Activated CD8-positive, alpha-beta memory T cell treated with anti-CD3 and anti-CD28 coated beads for 36 hours (primary cell): ENCODE measurements around the gene FRMD4A. TPM values are rescaled to one million over a fixed set of nuclear protein-coding genes. Genes with fewer than 3 reads are reported as not detected.

ENCODE experiments used
- CTCF ChIA-PET: fragments of 350-600 bp; sonication (Branson Sonifier 250); formaldehyde crosslinking; loops from one replicate; lab custom pipeline; 2021; ENCODE audit warnings: antibody characterized with exemption; lab: Charles Lee
- POLR2A ChIA-PET: fragments of 350-600 bp; sonication (Branson Sonifier 250); formaldehyde crosslinking; loops from one replicate; lab custom pipeline; 2021; ENCODE audit warnings: antibody characterized with exemption; lab: Charles Lee
- total RNA-seq, 2 experiments: library from RNA; stranded (reverse); gene quantifications; one replicate each; pipeline ENCODE4 v1.2.3, GENCODE V29; 2021

Gene FRMD4A
- 1 to 10 TPM; 4.7 to 5.2 TPM for total RNA-seq

GRCh38 chr10:14330388-14331061 lies at the start of gene FRMD4A:
Gene FRMD4A (minus strand): TSS chr10:14330924.
- CTCF ChIA-PET, result no interaction called here
- POLR2A ChIA-PET, result no interaction called here

DNA sequence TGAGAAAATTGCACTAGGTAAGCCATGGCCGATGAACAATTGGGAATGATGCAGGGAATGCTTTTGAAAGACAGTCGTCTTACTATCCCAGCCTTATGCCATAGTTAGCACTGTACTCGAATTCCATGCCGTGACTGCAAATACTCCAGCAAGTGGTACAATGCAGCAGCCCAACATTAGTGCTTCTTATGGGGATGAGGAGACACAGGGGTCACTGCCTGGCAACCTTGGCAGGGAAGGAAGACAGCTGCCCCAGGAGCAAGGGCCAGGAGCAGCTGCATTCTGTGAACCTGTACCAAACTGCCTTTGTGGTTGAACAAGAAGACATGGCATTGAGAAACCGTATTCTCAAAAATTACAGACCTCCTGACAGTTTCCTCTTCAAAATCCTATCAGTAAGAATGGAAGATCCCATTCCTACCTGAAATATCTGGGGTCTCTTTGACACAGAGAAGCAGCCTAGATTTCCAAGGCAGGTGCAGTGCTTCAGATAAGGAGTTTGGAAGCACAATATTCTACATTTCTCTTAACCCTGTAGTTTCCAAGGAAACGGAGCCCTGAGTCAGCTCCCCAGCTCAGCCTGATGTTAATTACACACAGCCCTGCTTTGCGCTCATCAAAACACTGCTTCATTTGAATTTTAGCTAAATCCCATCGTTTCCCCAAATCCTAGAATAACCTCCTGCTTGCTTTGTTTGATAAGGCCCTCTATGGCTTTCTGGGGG lies 49.0 kb upstream of the FRMD4A start:
- POLR2A ChIA-PET, result no interaction called here
- CTCF ChIA-PET, result no interaction called here

GRCh38 chr10:14378387-14378960 lies 47.8 kb upstream of the FRMD4A start:
- CTCF ChIA-PET, result interaction anchor here (0.5 kb wide), 1 partner anchor 58 kb away, joined by 4 read pairs; no protein-coding TSS in a partner anchor
- POLR2A ChIA-PET, result no interaction called here

- ChIA-PET CTCF (interaction anchor here (0.5 kb wide), 1 partner anchor 58 kb away, joined by 4 read pairs; no protein-coding TSS in a partner anchor), POLR2A (no interaction called here)
Observed at GRCh38 chr10:14377591-14378175, 47.0 kb upstream of the FRMD4A start.

DNA sequence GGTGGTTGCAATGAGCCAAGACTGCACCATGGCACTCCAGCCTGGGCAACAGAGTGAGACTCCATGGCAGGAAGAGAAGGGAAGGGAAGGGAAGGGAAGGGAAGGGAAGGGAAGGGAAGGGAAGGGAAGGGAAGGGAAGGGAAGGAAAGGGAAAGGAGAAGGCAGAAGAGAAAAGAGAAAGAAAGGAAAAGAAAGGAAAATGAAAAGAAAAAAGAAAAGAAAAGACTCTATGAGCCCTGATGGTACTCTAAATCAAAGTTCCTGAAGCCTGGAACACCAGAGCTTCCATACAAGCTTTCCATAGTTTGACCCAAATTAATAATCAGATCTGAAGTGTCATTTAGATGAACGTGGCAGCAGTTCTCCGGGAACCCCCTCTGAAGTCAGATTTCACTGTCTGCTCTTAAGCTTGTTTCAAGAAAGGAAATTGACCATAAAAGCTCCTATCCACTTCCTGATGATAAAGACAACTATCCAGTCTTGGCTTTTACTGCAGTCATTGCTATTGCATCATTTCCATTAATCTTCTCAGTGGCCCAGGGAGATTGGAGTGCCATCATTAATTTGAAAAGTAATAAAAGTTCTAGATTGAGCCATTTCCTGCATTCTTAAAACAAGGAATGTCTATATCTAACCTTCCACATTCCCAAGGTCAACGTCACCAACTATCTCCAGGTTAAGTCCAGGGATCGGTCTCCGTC lies 44.2 kb upstream of the FRMD4A start:
- POLR2A ChIA-PET, result no interaction called here
- CTCF ChIA-PET, result no interaction called here

- ChIA-PET CTCF (no interaction called here), POLR2A (no interaction called here)
Observed at GRCh38 chr10:14372606-14373005, 41.9 kb upstream of the FRMD4A start.

DNA sequence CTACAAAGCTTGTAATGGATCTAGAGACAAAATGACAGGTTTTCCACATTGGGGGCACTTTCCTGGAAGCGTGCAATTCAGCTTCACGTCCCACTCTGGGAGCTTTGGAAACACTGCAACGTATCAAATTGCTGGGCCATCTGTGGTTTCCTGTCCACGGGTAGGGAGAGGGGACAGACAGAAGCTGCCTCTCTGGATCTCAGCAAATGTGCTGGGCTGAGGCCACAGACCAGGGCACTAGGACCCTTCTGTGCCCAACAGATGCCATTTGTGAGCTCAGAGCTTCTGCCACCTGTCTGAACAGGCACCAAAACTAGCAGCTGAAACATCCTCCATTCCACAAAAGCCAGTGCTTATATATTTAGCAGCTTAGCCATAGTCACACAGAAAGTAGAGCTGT lies 40.9 kb upstream of the FRMD4A start:
- CTCF ChIA-PET, result no interaction called here
- POLR2A ChIA-PET, result no interaction called here

GRCh38 chr10:14370894-14371293 lies 40.2 kb upstream of the FRMD4A start:
- POLR2A ChIA-PET, result no interaction called here
- CTCF ChIA-PET, result no interaction called here

DNA sequence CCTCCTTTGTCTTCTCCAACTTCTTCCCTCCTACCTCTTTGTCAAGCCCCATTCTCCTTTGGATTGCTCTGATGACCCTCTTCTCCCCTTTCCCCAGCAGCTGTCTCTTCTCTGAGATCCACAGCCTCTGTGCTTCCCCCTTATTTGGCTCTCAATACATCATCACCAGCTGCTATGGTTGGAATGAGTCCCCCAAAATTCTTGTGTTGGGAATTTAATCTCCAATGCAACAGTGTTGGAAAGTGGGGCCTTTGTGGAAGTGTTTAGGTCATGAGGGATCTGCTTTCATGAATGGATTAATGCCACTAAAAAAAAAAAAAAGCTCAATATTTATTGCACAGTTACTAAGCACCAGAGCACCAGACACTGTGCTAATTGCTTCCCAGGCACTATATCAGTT lies 39.2 kb upstream of the FRMD4A start:
- ChIA-PET POLR2A (no interaction called here), CTCF (no interaction called here)

DNA sequence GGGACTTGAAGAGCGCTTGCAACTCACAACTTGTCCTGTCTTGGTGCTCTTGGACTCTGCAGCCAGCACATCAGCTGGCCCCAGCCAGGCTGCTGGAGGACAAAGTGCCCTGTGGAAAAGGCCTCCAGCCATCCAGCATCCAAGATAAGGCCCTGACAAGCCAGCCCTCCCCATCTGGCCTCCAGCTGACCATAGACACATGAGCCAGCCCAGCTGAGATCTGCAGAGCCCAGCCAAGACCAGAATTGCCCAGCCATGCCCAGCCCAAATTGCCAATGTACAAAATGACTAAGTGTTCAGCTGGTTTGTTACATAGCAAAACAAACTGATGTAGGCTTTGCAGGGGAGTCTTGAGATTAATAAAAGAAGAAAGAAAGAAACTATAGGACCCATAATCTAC lies 36.0 kb upstream of the FRMD4A start:
- POLR2A ChIA-PET, result no interaction called here
- CTCF ChIA-PET, result interaction anchor here (0.9 kb wide), 1 partner anchor 30 kb away, joined by 3 read pairs; no protein-coding TSS in a partner anchor

- CTCF ChIA-PET, result interaction anchor here (0.7 kb wide), 1 partner anchor 41 kb away, joined by 3 read pairs; no protein-coding TSS in a partner anchor
- POLR2A ChIA-PET, result no interaction called here
Observed at GRCh38 chr10:14365266-14365665, 34.5 kb upstream of the FRMD4A start.

GRCh38 chr10:14362104-14362503 lies 31.4 kb upstream of the FRMD4A start:
- POLR2A ChIA-PET, result no interaction called here

DNA sequence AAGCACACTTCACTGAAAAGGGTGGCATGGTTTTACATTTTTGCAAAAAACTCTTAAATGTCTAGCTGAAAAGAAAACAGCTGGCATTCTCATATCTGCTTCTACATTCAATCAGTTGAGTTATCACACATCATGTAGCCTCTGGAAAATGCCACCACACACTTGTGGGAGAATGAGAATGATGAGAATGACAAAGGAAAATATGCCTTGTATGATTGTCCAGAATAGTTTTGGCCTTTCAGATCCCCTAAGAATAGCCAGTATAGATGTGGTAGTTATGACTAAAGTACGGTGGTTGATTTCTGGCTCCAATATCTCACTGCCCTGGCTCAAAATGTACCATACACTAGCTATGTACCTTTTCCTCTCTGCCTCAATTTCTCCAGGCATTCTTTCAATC lies 30.2 kb upstream of the FRMD4A start:
- ChIA-PET POLR2A (no interaction called here), CTCF (no interaction called here)

More at GRCh38 chr10:14362104-14362503, 31.4 kb upstream of the FRMD4A start:
- CTCF ChIA-PET, result interaction anchor here (0.6 kb wide), 1 partner anchor 670 kb away, joined by 3 read pairs; no protein-coding TSS in a partner anchor

DNA sequence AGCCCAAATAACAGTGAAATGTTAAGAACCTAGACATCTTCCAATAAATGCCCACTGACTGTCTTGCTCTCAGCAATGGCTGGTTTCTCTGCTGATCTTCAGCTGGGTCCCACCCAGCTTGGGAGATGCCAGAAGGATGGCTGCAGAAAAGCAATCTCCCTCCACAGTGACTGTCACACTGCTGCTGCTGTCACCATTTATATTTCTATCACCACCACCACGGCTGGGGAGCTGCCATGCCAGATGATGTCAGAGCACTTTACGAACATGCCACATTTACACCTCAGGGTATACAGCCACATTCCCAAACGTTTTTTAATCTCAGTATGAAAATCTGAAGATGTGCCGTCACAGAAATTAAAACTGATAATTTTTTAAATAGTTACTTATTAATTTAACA lies 29.8 kb upstream of the FRMD4A start:
- CTCF ChIA-PET, result no interaction called here
- POLR2A ChIA-PET, result no interaction called here

DNA sequence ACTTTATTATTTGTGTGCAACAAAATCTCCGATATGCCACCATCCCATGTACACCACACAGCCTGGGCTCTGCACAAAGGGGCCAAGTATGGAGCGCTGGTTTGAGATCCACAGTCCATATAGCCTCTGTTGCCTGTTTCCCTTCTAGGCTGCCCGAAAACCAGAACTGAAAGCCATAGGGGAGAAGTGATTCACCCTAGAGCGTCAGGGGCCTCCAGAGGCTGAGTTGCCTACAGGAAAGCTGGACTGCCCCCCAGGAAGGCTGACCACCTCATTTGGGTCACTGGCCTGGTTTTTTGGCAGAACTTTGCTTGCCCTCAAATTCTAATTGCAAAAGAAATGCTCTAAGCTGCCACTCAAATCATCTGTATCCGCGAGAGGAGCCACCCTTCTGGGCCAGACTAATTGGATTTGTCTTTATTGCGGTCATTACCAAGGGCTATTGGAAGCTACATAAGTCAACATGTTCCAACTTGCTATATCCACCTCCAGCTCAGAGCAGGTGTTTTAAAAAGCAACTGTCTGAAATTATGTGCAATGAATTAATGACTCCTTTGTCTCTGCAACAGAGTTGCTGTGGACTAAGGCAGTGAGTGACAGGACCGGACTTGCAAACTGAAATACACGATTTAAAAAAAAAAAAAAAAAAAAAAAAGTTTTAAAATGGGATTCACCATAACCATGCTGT lies 28.3 kb upstream of the FRMD4A start:
- ChIA-PET POLR2A (no interaction called here), CTCF (interaction anchor here (0.7 kb wide), 2 partner anchors 26 to 333 kb away, joined by 3 to 5 read pairs; no protein-coding TSS in a partner anchor)

DNA sequence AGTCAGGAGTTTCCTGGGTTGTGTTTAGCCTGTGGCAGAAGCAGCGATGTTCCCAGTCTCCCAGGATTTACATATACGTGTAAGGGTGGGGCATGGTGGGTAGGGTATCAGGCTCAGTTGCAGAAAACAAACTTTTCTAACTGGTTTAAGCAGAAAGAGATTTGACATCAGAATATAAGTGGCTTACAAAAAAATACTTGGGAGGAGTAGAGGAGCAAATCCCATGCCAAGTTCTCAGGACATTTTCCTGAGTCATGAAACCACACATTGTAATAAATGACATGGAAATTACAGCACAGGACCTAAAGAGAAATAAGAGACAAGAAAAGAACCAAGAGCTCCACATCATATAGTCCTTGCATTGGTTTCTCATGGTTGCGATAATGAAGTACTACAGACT lies 26.2 kb upstream of the FRMD4A start:
- CTCF ChIA-PET, result no interaction called here
- POLR2A ChIA-PET, result no interaction called here

- ChIA-PET CTCF (no interaction called here), POLR2A (no interaction called here)
Observed at GRCh38 chr10:14355750-14356149, 25.0 kb upstream of the FRMD4A start.

- ChIA-PET CTCF (no interaction called here), POLR2A (no interaction called here)
Observed at GRCh38 chr10:14353291-14353913, 22.7 kb upstream of the FRMD4A start.
